ENCODE measurements around the gene PTPRM. TPM values are rescaled to one million over a fixed set of nuclear protein-coding genes. Genes with fewer than 3 reads are reported as not detected.

Gene PTPRM
- total RNA-seq, 1 experiment from 2014 or later, result 1.6 TPM

DNA sequence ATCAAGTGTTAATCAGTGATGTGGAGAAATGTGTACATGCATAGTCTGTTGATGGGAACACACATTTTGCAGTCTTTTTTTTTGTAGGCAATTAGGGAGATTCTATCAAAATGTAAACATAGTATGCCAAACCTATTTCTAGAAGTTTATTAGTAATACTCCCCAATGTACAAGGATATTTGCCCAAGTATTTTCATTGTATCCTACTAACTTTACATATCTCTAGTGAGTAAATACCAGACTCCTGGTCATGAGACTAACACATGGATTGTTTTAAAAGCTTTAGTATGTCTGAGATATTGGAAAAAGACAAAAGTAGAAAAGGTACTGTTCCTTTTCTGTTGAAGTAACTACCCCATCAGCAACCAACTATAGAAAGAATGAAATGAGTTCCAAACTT, 513.0 kb downstream of the PTPRM start:
- intact Hi-C loops (cut with micrococcal nuclease; ENCODE audit: unreplicated experiment), result no loop called here
- Histone ChIP-seq H3K4me1 (ENCODE audit: control insufficient read depth, insufficient read depth, low read length) (no peaks in the 10 kb centered on the region; the same call in 1 of the 2 replicates), H3K27me3 (ENCODE audit: control insufficient read depth, insufficient read depth, low read length) (no peaks in the 10 kb centered on the region), H3K36me3 (ENCODE audit: control insufficient read depth, insufficient read depth, low read length) (no peaks in the 10 kb centered on the region), H3K4me3 (ENCODE audit: low read depth in 2 of 2, low read length in 2 of 2) (no peak overlapping the region), H3K9me3 (ENCODE audit: control insufficient read depth, insufficient read depth, low read depth, low read length) (no peaks in the 10 kb centered on the region), H3K27ac (ENCODE audit: low read length) (no peak overlapping the region)
- DNase-seq (ENCODE audit: low read depth, low spot score) (no peak), ATAC-seq (no peak)
- ChIA-PET CTCF (no interaction called here), POLR2A (no interaction called here)
- no peak for TF ChIP-seq CTCF (IDR thresholded peaks at IDR 0.05)
- no peak for TF ChIP-seq SIN3A (IDR thresholded peaks at IDR 0.05; ENCODE audit: borderline replicate concordance, insufficient read depth, low read depth, low read length)
- TF ChIP-seq TCF7L2 (IDR thresholded peaks at IDR 0.05; ENCODE audit: low read depth, low read length), result no peak
- no peak for TF ChIP-seq POLR2AphosphoS5 (IDR thresholded peaks at IDR 0.05; ENCODE audit: low read depth, low read length)
- TF ChIP-seq, protein P1, sequence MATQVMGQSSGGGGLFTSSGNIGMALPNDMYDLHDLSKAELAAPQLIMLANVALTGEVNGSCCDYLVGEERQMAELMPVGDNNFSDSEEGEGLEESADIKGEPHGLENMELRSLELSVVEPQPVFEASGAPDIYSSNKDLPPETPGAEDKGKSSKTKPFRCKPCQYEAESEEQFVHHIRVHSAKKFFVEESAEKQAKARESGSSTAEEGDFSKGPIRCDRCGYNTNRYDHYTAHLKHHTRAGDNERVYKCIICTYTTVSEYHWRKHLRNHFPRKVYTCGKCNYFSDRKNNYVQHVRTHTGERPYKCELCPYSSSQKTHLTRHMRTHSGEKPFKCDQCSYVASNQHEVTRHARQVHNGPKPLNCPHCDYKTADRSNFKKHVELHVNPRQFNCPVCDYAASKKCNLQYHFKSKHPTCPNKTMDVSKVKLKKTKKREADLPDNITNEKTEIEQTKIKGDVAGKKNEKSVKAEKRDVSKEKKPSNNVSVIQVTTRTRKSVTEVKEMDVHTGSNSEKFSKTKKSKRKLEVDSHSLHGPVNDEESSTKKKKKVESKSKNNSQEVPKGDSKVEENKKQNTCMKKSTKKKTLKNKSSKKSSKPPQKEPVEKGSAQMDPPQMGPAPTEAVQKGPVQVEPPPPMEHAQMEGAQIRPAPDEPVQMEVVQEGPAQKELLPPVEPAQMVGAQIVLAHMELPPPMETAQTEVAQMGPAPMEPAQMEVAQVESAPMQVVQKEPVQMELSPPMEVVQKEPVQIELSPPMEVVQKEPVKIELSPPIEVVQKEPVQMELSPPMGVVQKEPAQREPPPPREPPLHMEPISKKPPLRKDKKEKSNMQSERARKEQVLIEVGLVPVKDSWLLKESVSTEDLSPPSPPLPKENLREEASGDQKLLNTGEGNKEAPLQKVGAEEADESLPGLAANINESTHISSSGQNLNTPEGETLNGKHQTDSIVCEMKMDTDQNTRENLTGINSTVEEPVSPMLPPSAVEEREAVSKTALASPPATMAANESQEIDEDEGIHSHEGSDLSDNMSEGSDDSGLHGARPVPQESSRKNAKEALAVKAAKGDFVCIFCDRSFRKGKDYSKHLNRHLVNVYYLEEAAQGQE (IDR thresholded peaks at IDR 0.05; ENCODE audit: insufficient read depth in 1 of 2, low read depth in 2 of 2, low read length in 1 of 2), result no peak
- in situ Hi-C loops (cut with HindIII; ENCODE audit: low pct_unique_long_range_greater_than_20kb, low sequenced_read_pairs), result no loop called here
- BruUV-seq (replicated peaks), result no TSS peak

DNA sequence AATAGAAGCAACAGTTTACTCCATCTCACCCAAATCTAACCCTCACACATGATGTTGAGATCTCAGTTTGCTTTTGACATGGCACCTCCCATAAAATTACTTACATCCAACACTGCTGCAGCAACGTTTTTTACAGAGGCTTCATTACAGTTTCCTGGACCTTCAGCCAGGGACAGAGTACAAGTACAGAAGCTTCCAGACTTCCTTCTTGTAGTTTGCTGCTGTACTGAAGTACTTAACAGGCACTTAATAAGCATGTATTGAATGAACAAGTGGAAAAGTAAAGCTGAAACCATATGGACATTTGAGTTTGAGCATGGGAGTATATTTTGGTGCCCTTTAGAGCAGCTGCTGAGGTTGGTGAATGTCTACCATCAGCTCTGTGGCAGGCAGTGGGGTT, 514.2 kb downstream of the PTPRM start:
- TF ChIP-seq SIN3A (IDR thresholded peaks at IDR 0.05; ENCODE audit: borderline replicate concordance, insufficient read depth, low read depth, low read length) (no peak), POLR2AphosphoS5 (IDR thresholded peaks at IDR 0.05; ENCODE audit: low read depth, low read length) (no peak), CTCF (IDR thresholded peaks at IDR 0.05) (no peak), TCF7L2 (IDR thresholded peaks at IDR 0.05; ENCODE audit: low read depth, low read length) (no peak)
- TF ChIP-seq, protein P1 (IDR thresholded peaks at IDR 0.05; ENCODE audit: insufficient read depth in 1 of 2, low read depth in 2 of 2, low read length in 1 of 2), result no peak
- Histone ChIP-seq H3K27ac (ENCODE audit: low read length) (no peak overlapping the region), H3K36me3 (ENCODE audit: control insufficient read depth, insufficient read depth, low read length) (no peaks in the 10 kb centered on the region), H3K4me1 (ENCODE audit: control insufficient read depth, insufficient read depth, low read length) (no peaks in the 10 kb centered on the region; the same call in 1 of the 2 replicates), H3K4me3 (ENCODE audit: low read depth in 2 of 2, low read length in 2 of 2) (no peak overlapping the region), H3K9me3 (ENCODE audit: control insufficient read depth, insufficient read depth, low read depth, low read length) (no peaks in the 10 kb centered on the region), H3K27me3 (ENCODE audit: control insufficient read depth, insufficient read depth, low read length) (no peaks in the 10 kb centered on the region)
- ChIA-PET POLR2A (no interaction called here), CTCF (no interaction called here)
- intact Hi-C loops (cut with micrococcal nuclease; ENCODE audit: unreplicated experiment), result no loop called here
- DNase-seq (ENCODE audit: low read depth, low spot score) (no peak), ATAC-seq (no peak)
- no TSS peak for BruUV-seq (replicated peaks)
- in situ Hi-C loops (cut with HindIII; ENCODE audit: low pct_unique_long_range_greater_than_20kb, low sequenced_read_pairs), result no loop called here

Measured in Panc1 (cell line).